Stomach (tissue), 4 donors: Measurements from ENCODE around the gene ACTBL2.

Experiments
- CTCF ChIP-seq, 7 experiments: fragments of 450-650 bp in 4 of 7; fragments of 200-600 bp in 3 of 7; sonication (generic) in 3 of 7; IDR thresholded peaks; one replicate each; pipeline ENCODE4 v1.5.1; 2016 to 2019; ENCODE audit warnings: antibody characterized with exemption in 7 of 7, control low read depth in 2 of 7, mild to moderate bottlenecking in 1 of 7
- EP300 ChIP-seq: sonication (generic); formaldehyde crosslinking; IDR thresholded peaks from one replicate; pipeline ENCODE4 v1.6.1; 2017; ENCODE audit warnings: antibody characterized with exemption
- POLR2A ChIP-seq, 4 donors: fragments of 450-650 bp; IDR thresholded peaks; one replicate each; pipeline ENCODE4 v1.6.1; 2016; ENCODE audit warnings: antibody characterized with exemption in 4 of 4, control low read depth in 2 of 4, mild to moderate bottlenecking in 1 of 4, moderate library complexity in 1 of 4

GRCh38 chr5:57445006-57445704 lies 37.5 kb downstream of the ACTBL2 start:
- TF ChIP-seq CTCF (IDR thresholded peaks at IDR 0.05), result no peak
- no peak for TF ChIP-seq EP300
- no peak for TF ChIP-seq POLR2A (IDR thresholded peaks at IDR 0.05)
